Ishikawa (cell line): Measurements from ENCODE around the gene GRIN2A.

Source experiments
- FOXM1 ChIP-seq: IDR thresholded peaks from 2 replicates; pipeline ENCODE4 v1.6.1; 2012; ENCODE audit warnings: low read depth, borderline replicate concordance
- ZBTB7A ChIP-seq: IDR thresholded peaks from 2 replicates; pipeline ENCODE4 v1.6.1; 2012; ENCODE audit warnings: low read depth

DNA sequence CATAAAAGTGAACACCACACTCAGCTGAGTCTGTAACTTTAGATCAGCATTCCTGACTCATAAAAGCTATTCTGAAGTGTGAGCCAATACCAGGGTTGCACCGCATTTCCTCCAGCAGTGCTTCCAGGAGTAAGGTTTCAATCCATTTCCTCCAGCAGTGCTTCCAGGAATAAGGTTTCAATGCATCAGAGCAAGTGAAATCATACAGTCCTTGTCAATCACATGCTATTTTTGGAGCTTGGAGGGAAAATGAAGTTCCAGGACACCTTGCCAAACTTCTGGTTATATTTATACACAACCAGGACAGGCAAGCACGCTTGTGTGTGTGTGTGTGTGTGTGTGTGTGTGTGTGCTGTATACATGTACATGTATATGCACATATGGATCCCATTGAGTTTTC is 327.6 kb downstream of the GRIN2A start:
- TF ChIP-seq ZBTB7A (no peak), FOXM1 (no peak)
